Measurements from ENCODE around the gene PSAPL1. TPM values are rescaled to one million over a fixed set of nuclear protein-coding genes. Genes with fewer than 3 reads are reported as not detected.

The PSAPL1 gene
- total RNA-seq: not detected

GRCh38 chr4:7434766-7435150, at the start of gene PSAPL1:
Gene PSAPL1, minus strand, starts transcription at chr4:7434930. Its CDS starts 51 bp downstream, at chr4:7434879.
- H3K4me3 ChIP-seq: no peak within 1 kb of the TSS

GRCh38 chr4:7481227-7481626, 46.5 kb upstream of the PSAPL1 start:
- intact Hi-C loops (cut with DNase I; ENCODE audit: low total_unique reads) (no loop called here), in situ Hi-C loops (cut with MboI; ENCODE audit: low pct_ligation_motif_present in 1 of 4, low pct_unique_long_range_greater_than_20kb in 1 of 4, low sequenced_read_pairs in 3 of 4) (no loop called here)
- Histone ChIP-seq H3K4me1 (no peaks in the 10 kb centered on the region), H3K9me3 (no peaks in the 10 kb centered on the region), H3K27me3 (no peaks in the 10 kb centered on the region), H3K4me3 (no peak overlapping the region), H3K36me3 (no peaks in the 10 kb centered on the region), H3K27ac (no peak overlapping the region)
- WGBS, 2 donors (ENCODE audit: low coverage in 1 of 2): 76% methylated on average over 14 of the region's 14 CpGs; no CpG with 5 or more reads in 1 of the 2 donors
- DNase-seq: no peak
- TF ChIP-seq POLR2A (IDR thresholded peaks at IDR 0.05): no peak
- no peak for TF ChIP-seq CTCF (IDR thresholded peaks at IDR 0.05)
- TF ChIP-seq POLR2AphosphoS5 (IDR thresholded peaks at IDR 0.05): no peak

More at GRCh38 chr4:7434766-7435150, at the start of gene PSAPL1:
- Histone ChIP-seq H3K27me3 (no peaks in the 10 kb centered on the region), H3K9me3 (no peaks in the 10 kb centered on the region), H3K4me1 (peaks cover 0 to 3% (median 0%) of the 10 kb centered on the region in 4 donors), H3K27ac (no peak within 1 kb of the TSS), H3K36me3 (no peaks in the 10 kb centered on the region)
- 21% methylated on average over 7 of the region's 7 CpGs; no CpG with 5 or more reads in 1 of the 2 donors for WGBS, 2 donors (ENCODE audit: low coverage in 1 of 2)
- in situ Hi-C loops (cut with MboI; ENCODE audit: low pct_ligation_motif_present in 1 of 4, low pct_unique_long_range_greater_than_20kb in 1 of 4, low sequenced_read_pairs in 3 of 4): no loop called here
- intact Hi-C loops (cut with DNase I; ENCODE audit: low total_unique reads): no loop called here
- TF ChIP-seq CTCF (IDR thresholded peaks at IDR 0.05) (no peak), POLR2AphosphoS5 (IDR thresholded peaks at IDR 0.05) (no peak), EP300 (IDR thresholded peaks at IDR 0.05; ENCODE audit: low read depth) (no peak), POLR2A (IDR thresholded peaks at IDR 0.05) (no peak)
- DNase-seq: peak; percentile 33

- TF ChIP-seq POLR2AphosphoS5 (IDR thresholded peaks at IDR 0.05) (no peak), EP300 (IDR thresholded peaks at IDR 0.05; ENCODE audit: low read depth) (no peak), CTCF (IDR thresholded peaks at IDR 0.05) (no peak), POLR2A (IDR thresholded peaks at IDR 0.05) (no peak)
Measured at GRCh38 chr4:7480423-7480822, 45.7 kb upstream of the PSAPL1 start.

GRCh38 chr4:7478665-7479064, 43.9 kb upstream of the PSAPL1 start:
- no peaks in the 10 kb centered on the region for H3K4me1 ChIP-seq
- in situ Hi-C loops (cut with MboI; ENCODE audit: low pct_ligation_motif_present in 1 of 4, low pct_unique_long_range_greater_than_20kb in 1 of 4, low sequenced_read_pairs in 3 of 4): no loop called here
- intact Hi-C loops (cut with DNase I; ENCODE audit: low total_unique reads): no loop called here
- H3K9me3 ChIP-seq: no peaks in the 10 kb centered on the region
- no peaks in the 10 kb centered on the region for H3K36me3 ChIP-seq
- TF ChIP-seq POLR2A (IDR thresholded peaks at IDR 0.05) (no peak), POLR2AphosphoS5 (IDR thresholded peaks at IDR 0.05) (no peak), CTCF (IDR thresholded peaks at IDR 0.05) (no peak), EP300 (IDR thresholded peaks at IDR 0.05; ENCODE audit: low read depth) (no peak)
- H3K27me3 ChIP-seq: no peaks in the 10 kb centered on the region
- DNase-seq: no peak
- no peak overlapping the region for H3K4me3 ChIP-seq
- WGBS, 2 donors (ENCODE audit: low coverage in 1 of 2): 32 to 40% methylated on average over 1 to 4 of the region's 11 CpGs
- H3K27ac ChIP-seq: no peak overlapping the region

More at GRCh38 chr4:7480423-7480822, 45.7 kb upstream of the PSAPL1 start:
- no peaks in the 10 kb centered on the region for H3K27me3 ChIP-seq
- 85% methylated on average over 16 of the region's 16 CpGs; no CpG with 5 or more reads in 1 of the 2 donors for WGBS, 2 donors (ENCODE audit: low coverage in 1 of 2)
- intact Hi-C loops (cut with DNase I; ENCODE audit: low total_unique reads): loop anchor here (1.0 kb wide), 1 partner anchor 47 kb away; no protein-coding TSS in a partner anchor
- no peak overlapping the region for H3K27ac ChIP-seq
- no peak for DNase-seq
- no peaks in the 10 kb centered on the region for H3K4me1 ChIP-seq
- no peaks in the 10 kb centered on the region for H3K36me3 ChIP-seq
- H3K9me3 ChIP-seq: no peaks in the 10 kb centered on the region
- in situ Hi-C loops (cut with MboI; ENCODE audit: low pct_ligation_motif_present in 1 of 4, low pct_unique_long_range_greater_than_20kb in 1 of 4, low sequenced_read_pairs in 3 of 4): no loop called here
- no peak overlapping the region for H3K4me3 ChIP-seq
